Urothelium cell line (cell line): ENCODE data around the gene COL18A1.
"Not testable (repeated sequence)": the region's sequence is repeated elsewhere in the genome, so short reads cannot be mapped to it uniquely, and the experiment has no call there.

Source experiments
- DNase-seq: peaks from one replicate; pipeline ENCODE4 v3.0.0; 2011; ENCODE audit warnings: low spot score, mixed read lengths
- FAIRE-seq: peaks from 2 replicates; lab custom pipeline; 2011; peaks lifted over from hg19 to GRCh38; lab: Jason Lieb, UNC

COL18A1 gene

DNA sequence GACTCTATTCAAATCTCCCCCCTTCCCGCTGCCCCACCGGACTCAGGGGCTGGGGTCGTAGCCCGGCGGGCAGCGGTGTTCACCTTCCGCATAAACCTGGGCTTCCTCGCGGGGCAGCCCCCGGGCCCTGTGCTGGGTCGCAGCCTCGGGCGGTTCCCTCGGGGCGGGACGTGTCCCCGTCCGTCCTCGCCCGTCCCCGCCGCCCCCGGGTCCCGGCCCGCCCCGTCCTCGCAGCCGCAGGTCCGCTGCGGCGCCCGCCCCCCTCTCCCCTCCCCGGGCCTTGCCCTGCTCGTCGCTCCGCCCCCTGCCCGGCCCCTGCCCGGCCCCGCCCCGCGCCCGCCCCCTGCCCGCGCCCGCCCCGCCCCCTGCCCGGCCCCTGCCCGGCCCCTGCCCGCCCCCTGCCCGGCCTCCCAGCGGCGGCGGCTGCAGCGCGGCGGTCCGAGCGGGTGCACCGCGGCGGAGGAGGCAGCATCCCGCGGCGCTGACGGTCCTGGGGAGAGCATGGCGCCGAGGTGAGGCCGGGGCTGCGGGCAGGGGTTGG, at the start of gene COL18A1:
TSS of gene COL18A1 (plus strand) at position 436 of the 541 bp plus-strand sequence. CDS start at position 502, 66 bp downstream.
- FAIRE-seq (no peak), DNase-seq (peak; percentile 55)

DNA sequence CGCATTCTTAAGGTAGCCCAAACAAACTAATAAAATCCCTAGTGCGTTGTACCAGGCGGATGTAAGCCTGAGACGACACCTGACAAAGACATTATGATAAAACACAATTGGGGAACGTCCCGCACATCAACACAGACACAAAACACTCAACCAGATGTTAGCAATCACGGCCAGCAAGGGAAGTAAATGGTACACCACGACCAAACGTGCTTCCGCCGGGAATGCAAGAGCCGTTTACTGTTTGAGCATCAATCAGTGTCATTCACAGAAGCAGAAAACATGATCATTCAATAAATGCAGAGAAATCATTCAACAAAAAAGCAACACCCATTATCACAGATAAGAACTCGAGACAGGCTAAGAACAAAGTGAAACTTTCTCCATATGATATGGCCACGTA, 49.4 kb upstream of the COL18A1 start:
- FAIRE-seq = no peak
- DNase-seq = no peak

DNA sequence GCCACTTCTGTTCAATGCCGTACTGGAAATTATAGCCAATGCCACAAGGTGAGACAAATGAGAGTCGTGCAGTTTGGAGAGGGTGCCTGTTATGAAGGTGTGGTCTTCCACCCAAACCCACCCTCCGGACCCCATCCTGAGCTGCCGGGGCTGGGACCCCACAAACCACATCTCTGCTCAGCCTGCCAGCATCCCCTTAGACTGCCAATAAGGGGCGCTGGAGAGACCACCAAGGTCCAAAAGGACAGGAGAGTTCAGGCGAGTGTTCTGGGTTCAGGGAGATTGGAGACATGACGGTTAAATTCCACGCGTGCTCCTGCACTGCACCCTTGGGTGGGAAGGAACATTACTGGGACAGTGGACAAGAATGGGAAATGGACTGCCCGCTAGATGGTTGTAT, 48.7 kb upstream of the COL18A1 start:
- DNase-seq = no peak
- FAIRE-seq = no peak

DNA sequence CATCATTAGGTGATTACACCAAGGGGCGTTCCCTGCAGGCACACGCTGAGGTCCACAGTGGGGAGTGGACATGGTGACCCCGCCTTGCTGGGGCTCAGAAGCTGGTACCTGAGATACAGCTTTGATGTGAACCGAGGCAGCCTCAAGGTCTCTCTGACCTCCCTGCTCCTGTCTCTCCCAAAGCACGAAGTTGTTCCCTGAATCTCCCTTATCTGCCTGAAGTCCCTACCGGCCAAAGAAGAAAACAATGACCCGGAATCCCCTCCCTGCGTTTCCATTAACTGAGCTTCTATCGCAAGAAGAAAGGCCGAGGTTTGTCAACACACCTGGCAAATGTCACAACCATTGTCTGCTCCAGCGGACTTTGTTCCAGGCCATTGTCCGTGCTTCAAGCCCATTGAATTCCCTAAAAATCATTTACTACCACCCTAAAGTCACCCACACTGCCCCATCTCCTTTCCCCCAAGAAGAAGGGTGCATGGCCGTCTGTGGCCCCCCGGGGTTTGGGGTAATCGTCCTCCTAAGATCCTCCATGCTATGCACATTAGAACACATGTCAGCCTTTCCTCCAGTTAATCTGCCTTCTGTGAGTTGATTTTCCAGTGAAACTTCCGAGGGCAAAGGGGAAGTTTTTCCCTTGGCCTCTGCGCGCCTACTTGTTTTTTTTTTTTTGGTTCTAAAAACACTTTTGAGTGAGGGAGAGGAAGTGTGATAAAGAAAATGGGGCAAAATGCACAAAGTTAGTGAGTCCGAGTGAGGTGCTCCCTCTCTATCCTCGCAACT, 48.1 kb upstream of the COL18A1 start:
- FAIRE-seq (no peak), DNase-seq (no peak)

DNA sequence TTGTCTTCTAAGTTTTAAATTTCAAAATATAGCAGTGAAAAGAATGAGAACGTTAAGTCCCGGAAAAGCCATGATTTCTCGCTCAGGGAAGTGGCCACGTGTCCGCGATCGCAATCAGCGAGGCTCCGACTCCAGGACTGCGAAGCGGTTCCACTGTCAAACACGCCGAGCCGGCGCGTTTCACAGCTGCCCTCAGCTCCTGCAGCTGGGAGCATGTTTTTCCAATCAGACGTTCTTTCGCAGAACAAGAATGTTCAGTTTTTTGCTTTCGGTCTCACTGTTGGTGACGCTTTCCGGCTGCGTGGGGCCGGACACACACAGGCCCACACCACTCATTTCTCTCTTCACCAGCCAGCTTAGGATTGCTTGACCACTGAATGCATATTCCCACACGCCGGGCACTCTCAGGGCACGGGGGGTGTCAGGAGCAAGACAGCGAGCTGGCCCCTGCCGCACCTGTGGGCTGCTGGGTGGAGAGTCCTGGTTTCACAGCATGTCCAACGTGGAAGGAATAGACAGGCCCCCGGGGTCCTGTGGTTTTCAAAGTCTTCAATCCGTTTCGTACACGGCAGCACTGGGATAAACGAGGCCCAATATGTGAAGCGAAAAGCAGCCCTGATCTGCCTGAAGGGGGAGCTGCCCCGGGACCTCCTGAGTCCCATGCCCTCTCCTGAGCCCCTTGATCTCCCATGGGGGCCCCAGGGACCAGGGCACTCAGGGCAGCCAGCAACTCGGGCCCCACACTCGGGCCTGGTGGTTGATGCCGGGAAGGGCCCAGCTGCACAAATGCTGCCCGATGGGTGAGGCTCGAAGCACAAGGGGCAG, 47.3 kb upstream of the COL18A1 start:
- no peak for FAIRE-seq
- DNase-seq = no peak

DNA sequence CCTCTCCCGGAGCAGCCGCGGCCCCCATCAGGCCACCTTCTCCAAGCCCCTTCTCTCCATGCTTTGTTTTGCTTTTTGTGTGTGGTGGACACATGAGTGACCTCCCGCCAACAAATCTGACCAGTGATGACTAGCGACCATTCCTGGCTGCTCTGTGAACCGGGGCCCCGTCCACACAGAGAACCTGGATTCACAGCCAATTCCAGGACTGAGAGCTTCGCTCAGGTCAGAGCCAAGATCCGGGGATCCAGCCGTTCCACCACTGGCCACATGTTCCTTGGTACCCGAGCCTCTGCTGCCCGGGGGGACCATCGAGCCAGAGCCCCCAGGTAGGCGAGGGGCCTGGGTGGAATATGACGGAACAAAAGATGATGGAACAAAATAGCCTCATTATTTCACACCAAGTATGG, 46.7 kb upstream of the COL18A1 start:
- no peak for FAIRE-seq
- DNase-seq = no peak

DNA sequence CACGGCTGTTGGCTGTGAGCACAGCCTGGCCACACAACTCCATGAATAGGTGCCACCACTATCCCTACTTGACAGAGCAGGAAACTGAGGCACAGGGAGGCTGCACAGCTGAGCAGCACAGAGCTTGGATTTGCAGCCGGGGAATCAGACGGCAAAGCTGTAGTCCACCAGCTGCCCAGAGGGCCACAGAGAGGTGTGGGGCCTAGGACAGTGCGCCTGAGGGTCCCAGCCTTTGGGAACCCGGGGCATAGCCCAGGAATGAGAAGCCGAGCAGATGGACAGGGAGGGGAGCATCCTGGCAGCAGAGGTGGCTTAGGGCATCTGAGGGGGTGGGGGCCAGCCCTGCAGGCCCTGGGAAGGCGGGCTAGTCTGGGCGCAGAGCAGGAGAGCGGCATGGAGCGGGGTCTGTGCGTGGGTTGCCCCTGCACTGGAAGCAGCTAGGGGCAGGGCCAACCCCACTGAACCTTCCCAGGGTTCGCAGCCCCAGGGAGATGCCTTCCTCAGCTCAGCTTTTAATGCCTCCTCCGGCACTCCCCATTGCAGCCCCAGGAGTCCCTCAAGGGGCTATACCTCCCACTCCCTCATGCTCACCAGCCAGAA, 46.2 kb upstream of the COL18A1 start:
- DNase-seq (no peak), FAIRE-seq (no peak)

DNA sequence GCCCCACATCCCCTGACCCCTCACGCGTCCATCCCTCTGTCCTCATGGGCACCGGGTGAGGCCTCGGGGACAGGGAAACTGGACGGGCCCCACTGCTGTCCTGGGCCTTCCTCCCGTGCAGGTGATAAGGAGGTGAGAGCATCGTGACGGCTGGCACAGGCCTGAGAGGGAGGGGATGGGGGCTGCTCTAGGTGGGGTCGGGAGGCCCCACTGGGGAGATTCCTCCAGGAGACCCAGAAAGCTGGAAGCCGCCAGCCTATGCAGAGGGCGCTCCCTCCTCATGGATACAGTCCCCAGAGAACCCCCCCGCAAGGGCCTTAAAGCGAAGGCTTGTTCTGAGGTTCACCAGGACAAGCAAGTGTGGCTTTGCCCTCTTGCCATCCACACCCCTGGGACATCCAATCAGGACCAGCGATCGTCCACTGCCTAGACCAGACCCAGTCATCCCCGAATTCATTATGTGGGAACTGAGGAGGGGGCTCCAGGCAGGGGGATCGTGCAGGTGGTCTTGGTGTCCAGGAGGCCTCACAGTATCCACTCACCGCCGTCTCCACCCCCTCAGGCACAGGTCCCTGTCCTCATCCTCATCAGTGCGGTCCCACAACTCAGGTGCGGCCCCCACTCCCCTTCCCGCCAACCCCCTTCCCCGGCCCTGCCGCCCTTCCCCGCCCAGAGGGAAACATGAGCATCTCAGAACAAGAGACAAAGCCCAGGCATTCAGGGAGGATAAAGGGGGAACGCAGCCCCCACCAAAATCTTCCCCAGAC, 45.3 kb upstream of the COL18A1 start:
- DNase-seq (no peak), FAIRE-seq (no peak)

DNA sequence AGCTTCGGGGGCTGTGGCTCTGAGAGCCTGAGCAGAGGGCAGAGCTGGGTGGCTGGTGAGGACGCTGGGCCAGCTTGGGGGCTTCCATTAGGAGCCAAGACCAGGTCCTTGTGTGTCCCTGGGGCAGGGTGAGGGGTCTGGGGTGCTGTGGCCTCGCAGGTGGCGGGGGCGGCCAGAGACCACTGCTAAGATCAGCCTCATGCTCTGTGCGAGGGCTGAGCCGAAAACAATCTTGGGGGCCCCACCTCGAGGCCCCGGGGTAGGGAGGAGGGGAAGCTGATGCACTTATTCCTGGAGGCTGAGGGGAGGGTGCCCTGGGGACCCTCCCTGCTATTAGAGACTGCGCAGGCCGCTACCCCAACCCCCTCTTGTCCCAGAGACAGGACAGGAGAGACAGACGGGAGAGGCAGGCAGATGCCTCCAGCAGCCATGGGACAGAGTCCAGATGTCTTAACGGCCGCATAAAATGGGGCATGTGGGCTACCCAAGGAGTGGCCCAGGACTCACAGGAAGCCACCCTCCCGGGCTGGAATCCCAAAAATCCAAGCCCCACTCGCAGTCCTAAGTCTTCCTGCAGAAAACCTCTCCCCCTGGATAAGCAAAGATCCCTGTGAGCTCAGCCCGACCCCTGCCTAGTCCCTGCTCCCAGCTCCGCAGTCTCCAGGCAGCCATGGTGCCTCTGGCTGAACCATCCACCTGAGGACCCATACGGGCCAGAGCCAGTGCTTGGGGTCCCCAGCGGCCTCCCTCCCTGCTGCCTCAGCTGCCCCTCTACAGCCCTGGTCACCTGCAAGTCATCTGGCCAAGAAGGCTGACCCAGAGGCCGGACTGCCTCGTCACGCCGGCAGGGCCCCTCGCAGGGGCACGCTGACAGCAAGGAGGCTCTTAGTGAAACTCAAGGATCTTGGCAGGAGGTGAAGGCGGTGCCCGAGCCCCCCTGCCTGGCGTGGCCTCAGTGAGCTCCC, 43.6 kb upstream of the COL18A1 start:
- no peak for DNase-seq
- FAIRE-seq = no peak

DNA sequence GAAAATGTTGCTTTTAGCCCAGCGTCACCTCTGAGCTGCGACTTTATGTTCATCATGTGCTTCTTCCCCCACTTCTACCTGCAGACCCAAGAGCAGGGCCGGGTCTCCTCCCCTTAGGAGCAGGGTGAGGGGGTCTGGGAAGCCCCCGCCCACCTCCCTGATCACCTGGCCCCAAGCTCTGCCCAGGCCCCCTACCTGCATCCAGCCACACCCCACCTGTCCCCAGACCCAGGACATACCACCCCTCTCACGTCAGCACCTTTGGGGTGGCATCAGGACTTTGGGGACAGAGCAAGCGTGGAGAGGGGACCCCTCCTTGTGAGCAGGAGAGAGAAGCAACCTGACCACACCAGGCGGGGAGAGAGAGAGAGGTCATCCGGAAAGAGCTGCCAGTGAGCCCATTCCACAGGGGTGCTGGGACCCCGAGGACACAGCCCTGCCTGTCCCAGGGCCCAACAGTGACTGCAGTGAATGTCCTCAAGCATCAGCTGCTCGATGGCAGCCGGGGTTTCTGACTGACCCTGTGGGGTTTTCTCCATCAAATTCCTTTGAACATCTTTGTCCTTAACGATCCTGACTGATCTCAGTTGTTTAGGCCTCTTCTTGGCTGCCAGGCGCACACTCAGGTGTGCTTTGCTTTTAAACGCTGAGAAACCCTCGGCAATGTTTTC, 42.8 kb upstream of the COL18A1 start:
- FAIRE-seq = no peak
- no peak for DNase-seq

DNA sequence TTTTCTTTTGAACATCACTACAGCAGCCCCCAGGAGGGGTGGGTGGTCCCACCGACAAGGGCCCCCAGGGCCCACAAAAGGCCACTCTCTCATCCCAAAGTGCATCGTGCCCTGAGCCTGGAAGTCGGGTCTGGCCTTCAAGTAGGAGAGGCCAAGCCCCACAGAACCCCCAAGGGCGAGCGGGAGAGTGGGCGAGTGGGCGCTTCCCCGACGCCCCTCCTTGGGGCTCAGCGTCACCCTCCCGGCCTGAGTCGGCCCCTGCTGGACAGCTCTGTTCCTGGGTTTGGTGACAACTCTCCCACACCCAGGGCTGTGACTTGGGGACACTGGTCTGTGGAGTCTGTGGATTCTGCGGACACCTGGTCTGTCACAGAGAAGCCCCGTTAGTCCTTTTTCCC, 42.2 kb upstream of the COL18A1 start:
- FAIRE-seq = no peak
- no peak for DNase-seq

DNA sequence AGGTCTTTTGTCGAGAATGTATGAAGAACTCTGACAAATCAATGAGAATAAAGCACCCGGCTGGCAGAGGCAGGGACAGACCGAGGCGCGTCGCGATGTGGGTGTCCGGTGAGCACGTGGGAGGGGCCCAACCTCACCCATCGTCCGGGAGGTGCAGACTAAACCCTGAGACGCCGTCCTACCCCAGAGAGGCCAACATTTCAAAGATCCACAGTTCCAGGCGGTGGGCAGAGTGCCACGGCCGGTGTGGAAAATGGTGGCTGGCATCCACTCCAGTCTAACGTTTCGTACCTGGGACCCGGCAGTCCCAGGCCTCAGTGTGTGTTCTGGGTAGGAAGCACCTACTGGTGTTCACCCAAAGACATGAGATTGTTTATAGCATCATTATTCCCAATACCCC, 41.7 kb upstream of the COL18A1 start:
- not testable (repeated sequence) for DNase-seq
- FAIRE-seq = peak; percentile 37

DNA sequence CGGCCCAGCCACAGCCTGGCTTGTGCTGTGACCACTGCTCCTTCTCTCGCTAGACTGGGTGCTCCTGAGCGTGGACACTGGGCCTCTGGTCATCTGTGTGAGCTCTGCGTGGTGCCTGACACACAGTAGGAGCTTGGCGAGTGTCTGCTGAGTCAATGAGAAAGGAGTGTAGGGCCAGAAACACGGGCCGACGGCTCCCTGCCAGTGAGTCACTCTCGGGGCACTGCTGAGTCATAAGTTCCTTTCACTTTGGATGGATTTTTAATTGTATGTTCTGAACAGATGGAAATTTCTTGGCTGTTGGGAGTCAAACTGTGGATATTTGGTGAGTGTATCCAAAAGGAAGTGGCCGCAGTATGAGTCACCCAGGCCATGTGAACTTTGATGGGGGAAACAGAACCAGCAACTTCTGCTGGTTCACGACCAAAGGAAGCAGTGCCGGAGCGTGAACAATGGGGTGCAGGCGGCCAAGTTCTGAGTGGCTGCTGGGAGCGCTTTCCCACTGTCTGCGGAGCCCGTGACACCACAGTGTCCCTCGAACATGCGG, 41.0 kb upstream of the COL18A1 start:
- peak; percentile 89 for DNase-seq

DNA sequence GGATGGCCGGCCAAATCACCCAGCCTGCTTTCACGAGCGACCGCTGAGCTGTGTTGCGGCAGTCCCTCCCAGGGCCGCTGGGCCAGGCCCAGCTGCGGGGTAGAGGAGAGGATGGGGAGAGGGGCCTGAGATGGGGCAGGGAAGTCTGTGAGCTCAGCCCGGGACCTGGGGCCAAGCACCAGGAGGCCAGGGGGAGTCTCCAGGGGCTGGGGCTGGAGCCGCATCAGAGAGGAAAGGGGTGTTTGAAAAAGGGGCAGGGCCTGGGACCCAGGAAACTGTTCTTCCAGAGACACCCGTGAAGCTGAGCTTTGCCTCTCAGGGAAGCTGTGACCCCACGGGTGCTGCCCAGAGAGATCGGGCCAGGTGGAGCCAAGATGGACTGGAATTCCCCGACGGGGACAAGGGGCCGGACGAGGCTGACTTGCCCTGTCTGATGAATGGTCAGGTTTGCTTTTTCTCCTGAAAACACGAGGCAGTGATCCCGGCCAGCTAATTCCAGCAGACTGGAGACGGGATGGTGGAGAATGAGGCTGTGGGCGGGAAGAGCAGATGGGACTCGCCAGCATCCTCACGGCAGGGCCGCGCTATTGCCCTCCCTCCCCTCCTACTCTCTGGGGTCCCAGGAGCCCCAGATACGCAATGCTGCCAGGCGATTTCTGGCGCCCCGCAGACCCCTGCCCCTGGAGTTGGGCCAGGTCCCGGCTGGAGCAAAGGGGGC, 40.3 kb upstream of the COL18A1 start:
- no peak for FAIRE-seq
- peak; percentile 54 for DNase-seq

More for the DNA sequence above, 41.0 kb upstream of the COL18A1 start:
- peak; percentile 53 for FAIRE-seq

DNA sequence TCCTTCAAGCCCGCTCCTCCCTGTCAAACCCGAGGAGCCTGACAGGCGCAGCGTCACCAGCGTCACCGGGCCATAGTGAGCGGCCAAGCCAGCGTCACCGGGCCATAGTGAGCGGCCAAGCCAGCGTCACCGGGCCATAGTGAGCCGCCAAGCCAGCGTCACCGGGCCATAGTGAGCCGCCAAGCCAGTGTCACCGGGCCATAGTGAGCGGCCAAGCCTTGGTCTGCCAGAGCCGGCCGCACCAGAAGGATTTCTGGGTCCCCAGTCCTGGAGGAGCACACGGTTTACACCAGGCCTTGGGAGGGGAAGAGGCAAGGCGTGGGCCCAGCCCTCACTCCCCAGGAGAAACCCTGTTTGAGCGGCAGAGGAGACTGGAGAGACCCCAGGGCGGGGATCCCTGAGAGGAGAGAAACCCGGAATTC, 39.8 kb upstream of the COL18A1 start:
- FAIRE-seq = no peak
- DNase-seq = no peak

DNA sequence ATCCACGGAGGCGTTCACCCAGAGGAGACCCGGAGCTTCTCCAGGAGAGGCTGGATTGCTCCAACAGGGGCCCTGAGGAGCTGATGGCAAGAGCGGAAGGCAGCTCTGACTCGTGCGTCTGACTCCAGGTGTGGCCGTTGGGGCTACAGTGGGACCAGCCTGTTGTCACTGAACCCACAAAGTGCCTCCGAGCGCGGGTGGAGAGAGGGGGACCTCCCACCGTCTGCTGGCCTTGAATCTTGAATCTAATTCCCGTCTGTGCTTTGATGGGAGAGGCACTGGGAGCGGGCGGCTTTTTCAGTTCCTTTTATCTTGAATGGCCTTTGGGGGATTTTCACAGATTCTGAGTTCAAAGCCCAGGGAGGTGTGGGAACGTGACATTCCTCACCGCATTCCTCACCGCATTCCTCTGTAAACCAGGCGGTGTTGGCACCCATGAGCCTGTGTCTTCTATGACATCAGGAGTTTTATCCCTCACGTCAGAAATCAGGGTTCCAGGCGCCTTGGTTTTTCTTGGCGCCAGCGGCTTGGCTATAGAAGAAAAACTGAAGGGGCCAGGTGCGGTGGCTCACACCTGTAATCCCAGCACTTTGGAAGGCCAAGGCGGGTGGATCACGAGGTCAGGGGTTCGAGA, 39.2 kb upstream of the COL18A1 start:
- peak; percentile 65 for DNase-seq
- FAIRE-seq = no peak

DNA sequence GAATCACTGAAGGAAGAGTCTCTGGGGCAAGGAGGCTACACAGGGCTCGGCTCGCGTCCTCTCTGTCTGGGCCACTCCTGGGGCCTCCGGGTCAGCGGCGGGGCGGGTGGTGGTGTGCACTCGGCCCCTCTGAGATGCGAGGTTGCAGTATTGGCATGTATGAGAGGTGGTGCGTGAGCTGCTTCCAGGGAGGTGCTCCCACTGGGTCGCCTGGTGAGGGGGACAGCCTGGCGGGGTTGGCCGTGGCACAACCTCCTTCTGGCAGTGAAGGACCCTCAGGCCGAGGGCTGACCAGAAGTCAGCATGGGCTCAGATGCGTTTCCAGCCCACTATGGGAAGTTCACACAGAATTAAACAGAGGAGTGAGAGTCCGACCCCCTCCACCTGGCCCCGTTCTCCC, 38.5 kb upstream of the COL18A1 start:
- DNase-seq (no peak), FAIRE-seq (no peak)
